K562 (cell line): ENCODE data around the gene GPR153. TPM values are rescaled to one million over a fixed set of nuclear protein-coding genes. Genes with fewer than 3 reads are reported as not detected.

ENCODE experiments used
- CBFB ChIP-seq: sonication (generic); formaldehyde crosslinking; IDR thresholded peaks from 2 replicates; pipeline ENCODE4 v1.4.0; 2020; ENCODE audit warnings: mild to moderate bottlenecking, missing genetic modification reagents
- DMBX1 ChIP-seq: fragments of 250-450 bp; sonication (Bioruptor Pico); IDR thresholded peaks from 2 replicates; pipeline ENCODE4 v1.8.0; 2022; ENCODE audit warnings: inconsistent platforms, mild to moderate bottlenecking, moderate library complexity, borderline replicate concordance
- MAFF ChIP-seq: IDR thresholded peaks from 2 replicates; pipeline ENCODE4 v1.6.1; 2012; ENCODE audit warnings: low read length, improper control_type of control experiment
- NFYB ChIP-seq: IDR thresholded peaks from 2 replicates; pipeline ENCODE4 v1.6.1; 2011; ENCODE audit warnings: mild to moderate bottlenecking, moderate library complexity; ENCODE audit not compliant: insufficient read length; ENCODE audit errors: extremely low read depth
- NONO ChIP-seq, 2 experiments: fragments of 200-400 bp in 1 of 2; fragments of 450-650 bp in 1 of 2; formaldehyde crosslinking in 1 of 2; IDR thresholded peaks; 2 replicates each; pipeline ENCODE4 v1.6.1; 2017; ENCODE audit warnings: low read depth in 2 of 2, mild to moderate bottlenecking in 2 of 2, moderate library complexity in 2 of 2, low read length in 1 of 2
- PRDM10 ChIP-seq: fragments of 450-650 bp; IDR thresholded peaks from 2 replicates; pipeline ENCODE4 v1.6.1; 2018; ENCODE audit not compliant: partially characterized antibody
- PRMT5 ChIP-seq: sonication (generic); formaldehyde crosslinking; IDR thresholded peaks from 2 replicates; pipeline ENCODE4 v1.5.0; 2020; ENCODE audit warnings: missing genetic modification reagents
- RNF2 ChIP-seq: sonication (generic); IDR thresholded peaks from 2 replicates; pipeline ENCODE4 v1.6.1; 2016
- SMAD4 ChIP-seq: fragments of 250-450 bp; sonication (Bioruptor Pico); conservative IDR thresholded peaks from 2 replicates; pipeline ENCODE4 v1.8.0; 2021; ENCODE audit warnings: inconsistent platforms, mild to moderate bottlenecking, moderate library complexity
- SP2 ChIP-seq: IDR thresholded peaks from 2 replicates; pipeline ENCODE4 v1.6.1; 2011; ENCODE audit warnings: mild to moderate bottlenecking, low read depth, low read length, moderate library complexity; ENCODE audit not compliant: poor library complexity, severe bottlenecking; ENCODE audit errors: extremely low read depth
- SRSF7 ChIP-seq: fragments of 200-400 bp; formaldehyde crosslinking; optimal IDR thresholded peaks from 2 replicates; pipeline ENCODE3; 2017; ENCODE audit warnings: mild to moderate bottlenecking, low read depth, low read length
- STAT6 ChIP-seq: sonication (generic); formaldehyde crosslinking; IDR thresholded peaks from 2 replicates; pipeline ENCODE4 v1.8.1; 2023; ENCODE audit warnings: mild to moderate bottlenecking, missing genetic modification reagents
- ZNF165 ChIP-seq: fragments of 250-450 bp; sonication (Bioruptor Pico); IDR thresholded peaks from 2 replicates; pipeline ENCODE4 v1.4.0; 2020; ENCODE audit warnings: borderline replicate concordance
- ZNF224 ChIP-seq: sonication (generic); formaldehyde crosslinking; IDR thresholded peaks from 2 replicates; pipeline ENCODE4 v1.8.0; 2022; ENCODE audit warnings: mild to moderate bottlenecking, missing genetic modification reagents
- ZNF384 ChIP-seq: IDR thresholded peaks from 2 replicates; pipeline ENCODE4 v1.6.1; 2012; ENCODE audit warnings: low read depth, low read length, improper control_type of control experiment
- polyA plus RNA-seq, 8 experiments: library from polyadenylated mRNA; depleted of rRNA in 4 of 8; stranded (reverse) in 5 of 8; unstranded in 3 of 8; fragments of >200 nt; fragmentation: Nextera tagmentation in 2 of 8; fragmentation: Illumina TruSeq in 1 of 8; extraction: Ambion mirVana in 2 of 8; extraction: Trizol in 1 of 8; gene quantifications; 2 replicates each; pipeline versions ENCODE4 v1.2.1 to v1.2.3, GENCODE V29; 2011 to 2014; ENCODE audit warnings: inconsistent platforms in 1 of 8, missing spikeins in 1 of 8
- total RNA-seq, 7 experiments: library from RNA; depleted of rRNA in 6 of 7; stranded (reverse); fragments of >200 nt in 6 of 7; fragmentation: Illumina TruSeq in 2 of 7; extraction: Trizol in 2 of 7; gene quantifications; 2 replicates each; pipeline versions ENCODE4 v1.2.1 to v1.2.3, GENCODE V29; 2011 to 2021; ENCODE audit warnings: low replicate concordance in 1 of 7
- TF ChIP-seq, protein P1 (sequence below): sonication (generic); formaldehyde crosslinking; IDR thresholded peaks from 2 replicates; pipeline ENCODE4 v1.8.1; 2023; ENCODE audit warnings: mild to moderate bottlenecking, missing genetic modification reagents
- TF ChIP-seq, protein P2 (sequence below): sonication (generic); formaldehyde crosslinking; IDR thresholded peaks from 2 replicates; pipeline ENCODE4 v1.8.1; 2023; ENCODE audit warnings: mild to moderate bottlenecking, missing genetic modification reagents

GPR153 gene
- total and polyA plus RNA-seq, 9 of the 15 experiments (the other 6 are each of a cell fraction or from before 2014, with no cell fraction given), result 0.01 to 1.5 (median 0.51) TPM

DNA sequence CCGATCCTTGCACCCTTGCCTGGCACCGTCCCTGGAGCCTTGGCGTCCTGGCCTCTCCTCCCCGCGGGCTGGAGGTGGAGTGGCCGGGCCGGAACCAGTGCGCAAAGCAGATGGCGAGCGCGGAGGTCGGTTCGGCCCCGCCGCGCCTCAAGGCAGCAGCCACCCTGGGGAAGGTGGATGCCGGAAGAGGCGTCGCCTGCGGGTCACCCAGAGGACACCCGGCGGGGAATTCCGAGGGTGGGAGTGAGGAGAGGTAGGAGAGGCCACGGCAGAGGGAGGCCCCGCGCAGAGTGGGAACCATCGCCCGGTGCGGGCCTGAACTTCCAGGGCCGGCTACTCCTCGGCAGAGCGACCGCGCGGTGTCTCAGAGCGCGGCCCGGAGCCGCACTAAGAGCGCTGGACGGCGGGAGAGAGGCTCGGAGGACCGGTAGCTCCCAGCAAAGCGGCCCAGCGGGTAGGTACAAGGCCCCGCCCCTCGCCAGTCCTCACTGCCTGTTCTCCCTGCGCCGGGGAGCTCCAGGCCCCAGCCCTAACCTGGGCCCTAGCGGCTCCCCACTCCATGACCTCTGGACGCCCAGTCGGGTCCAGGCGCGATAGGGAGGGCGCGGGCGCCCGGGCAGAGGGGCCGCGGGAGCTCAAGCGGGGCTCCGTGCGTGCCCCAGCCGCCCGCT, 54.9 kb downstream of the GPR153 start, which contains the start of gene RNF207 (continued):
- TF ChIP-seq PRDM10 (no peak), ZNF165 (CRISPR knock-in tag) (no peak), DMBX1 (CRISPR knock-in tag) (no peak), SRSF7 (no peak), SMAD4 (CRISPR knock-in tag) (peak; percentile 66), STAT6 (CRISPR knock-in tag) (no peak), PRMT5 (CRISPR knock-in tag) (no peak), MAFF (no peak), ZNF224 (CRISPR knock-in tag) (no peak), RNF2 (peak; percentile 18; the same call in 1 of the 2 replicates), ZNF384 (no peak), CBFB (CRISPR knock-in tag) (no peak), NFYB (no peak), NONO (IDR thresholded peaks at IDR 0.05; ENCODE audit: low read depth in 2 of 2, low read length in 1 of 2) (peak in 1 of 2 experiments; percentile 29; a peak in 1 of 4 replicates), SP2 (no peak)
- TF ChIP-seq, protein P1, sequence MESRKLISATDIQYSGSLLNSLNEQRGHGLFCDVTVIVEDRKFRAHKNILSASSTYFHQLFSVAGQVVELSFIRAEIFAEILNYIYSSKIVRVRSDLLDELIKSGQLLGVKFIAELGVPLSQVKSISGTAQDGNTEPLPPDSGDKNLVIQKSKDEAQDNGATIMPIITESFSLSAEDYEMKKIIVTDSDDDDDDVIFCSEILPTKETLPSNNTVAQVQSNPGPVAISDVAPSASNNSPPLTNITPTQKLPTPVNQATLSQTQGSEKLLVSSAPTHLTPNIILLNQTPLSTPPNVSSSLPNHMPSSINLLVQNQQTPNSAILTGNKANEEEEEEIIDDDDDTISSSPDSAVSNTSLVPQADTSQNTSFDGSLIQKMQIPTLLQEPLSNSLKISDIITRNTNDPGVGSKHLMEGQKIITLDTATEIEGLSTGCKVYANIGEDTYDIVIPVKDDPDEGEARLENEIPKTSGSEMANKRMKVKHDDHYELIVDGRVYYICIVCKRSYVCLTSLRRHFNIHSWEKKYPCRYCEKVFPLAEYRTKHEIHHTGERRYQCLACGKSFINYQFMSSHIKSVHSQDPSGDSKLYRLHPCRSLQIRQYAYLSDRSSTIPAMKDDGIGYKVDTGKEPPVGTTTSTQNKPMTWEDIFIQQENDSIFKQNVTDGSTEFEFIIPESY, result peak; percentile 85
- TF ChIP-seq, protein P2, sequence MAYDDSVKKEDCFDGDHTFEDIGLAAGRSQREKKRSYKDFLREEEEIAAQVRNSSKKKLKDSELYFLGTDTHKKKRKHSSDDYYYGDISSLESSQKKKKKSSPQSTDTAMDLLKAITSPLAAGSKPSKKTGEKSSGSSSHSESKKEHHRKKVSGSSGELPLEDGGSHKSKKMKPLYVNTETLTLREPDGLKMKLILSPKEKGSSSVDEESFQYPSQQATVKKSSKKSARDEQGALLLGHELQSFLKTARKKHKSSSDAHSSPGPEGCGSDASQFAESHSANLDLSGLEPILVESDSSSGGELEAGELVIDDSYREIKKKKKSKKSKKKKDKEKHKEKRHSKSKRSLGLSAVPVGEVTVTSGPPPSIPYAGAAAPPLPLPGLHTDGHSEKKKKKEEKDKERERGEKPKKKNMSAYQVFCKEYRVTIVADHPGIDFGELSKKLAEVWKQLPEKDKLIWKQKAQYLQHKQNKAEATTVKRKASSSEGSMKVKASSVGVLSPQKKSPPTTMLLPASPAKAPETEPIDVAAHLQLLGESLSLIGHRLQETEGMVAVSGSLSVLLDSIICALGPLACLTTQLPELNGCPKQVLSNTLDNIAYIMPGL, result no peak
